ENCODE measurements around the gene EZH2. TPM values are rescaled to one million over a fixed set of nuclear protein-coding genes. Genes with fewer than 3 reads are reported as not detected.

The EZH2 gene
- total RNA-seq, 2 donors from 2014 or later = 2.3 to 8.6 TPM

- Histone ChIP-seq H3K4me3 (no peak overlapping the region), H3K9me3 (no peaks in the 10 kb centered on the region), H3K36me3 (no peaks in the 10 kb centered on the region), H3K4me1 (replicated peaks) (no peaks in the 10 kb centered on the region), H3K27me3 (replicated peaks; ENCODE audit: insufficient read depth) (no peaks in the 10 kb centered on the region), H3K27ac (no peak overlapping the region)
- TF ChIP-seq CTCF (IDR thresholded peaks at IDR 0.05) (no peak), POLR2A (IDR thresholded peaks at IDR 0.05) (no peak), POLR2AphosphoS5 (IDR thresholded peaks at IDR 0.05) (no peak)
- WGBS = 100% methylated on average over 1 of the region's 1 CpG
- intact Hi-C loops (cut with DNase I) = no loop called here
- no peak for DNase-seq (ENCODE audit: low spot score)
These were observed 29.1 kb downstream of the EZH2 start for GRCh38 chr7:148854983-148855382.

GRCh38 chr7:148852272-148852671 lies 31.8 kb downstream of the EZH2 start:
- Histone ChIP-seq H3K4me1 (replicated peaks) (no peaks in the 10 kb centered on the region), H3K36me3 (no peaks in the 10 kb centered on the region), H3K27ac (no peak overlapping the region), H3K9me3 (no peaks in the 10 kb centered on the region), H3K27me3 (replicated peaks; ENCODE audit: insufficient read depth) (no peaks in the 10 kb centered on the region), H3K4me3 (no peak overlapping the region)
- TF ChIP-seq POLR2AphosphoS5 (IDR thresholded peaks at IDR 0.05) (no peak), CTCF (IDR thresholded peaks at IDR 0.05) (no peak), POLR2A (IDR thresholded peaks at IDR 0.05) (no peak)
- WGBS = 91% methylated on average over 1 of the region's 1 CpG
- no peak for DNase-seq (ENCODE audit: low spot score)
- intact Hi-C loops (cut with DNase I) = no loop called here

GRCh38 chr7:148850564-148850963 lies 33.5 kb downstream of the EZH2 start:
- intact Hi-C loops (cut with DNase I) = no loop called here
- no peaks in the 10 kb centered on the region for H3K4me1 ChIP-seq (replicated peaks)
- TF ChIP-seq POLR2AphosphoS5 (IDR thresholded peaks at IDR 0.05) (no peak), CTCF (IDR thresholded peaks at IDR 0.05) (no peak), POLR2A (IDR thresholded peaks at IDR 0.05) (no peak)
- H3K4me3 ChIP-seq = no peak overlapping the region
- H3K27ac ChIP-seq = no peak overlapping the region
- no peaks in the 10 kb centered on the region for H3K36me3 ChIP-seq
- DNase-seq (ENCODE audit: low spot score) = no peak
- H3K27me3 ChIP-seq (replicated peaks; ENCODE audit: insufficient read depth) = no peaks in the 10 kb centered on the region
- H3K9me3 ChIP-seq = no peaks in the 10 kb centered on the region
- over 99% methylated on average over 5 of the region's 5 CpGs for WGBS

DNA sequence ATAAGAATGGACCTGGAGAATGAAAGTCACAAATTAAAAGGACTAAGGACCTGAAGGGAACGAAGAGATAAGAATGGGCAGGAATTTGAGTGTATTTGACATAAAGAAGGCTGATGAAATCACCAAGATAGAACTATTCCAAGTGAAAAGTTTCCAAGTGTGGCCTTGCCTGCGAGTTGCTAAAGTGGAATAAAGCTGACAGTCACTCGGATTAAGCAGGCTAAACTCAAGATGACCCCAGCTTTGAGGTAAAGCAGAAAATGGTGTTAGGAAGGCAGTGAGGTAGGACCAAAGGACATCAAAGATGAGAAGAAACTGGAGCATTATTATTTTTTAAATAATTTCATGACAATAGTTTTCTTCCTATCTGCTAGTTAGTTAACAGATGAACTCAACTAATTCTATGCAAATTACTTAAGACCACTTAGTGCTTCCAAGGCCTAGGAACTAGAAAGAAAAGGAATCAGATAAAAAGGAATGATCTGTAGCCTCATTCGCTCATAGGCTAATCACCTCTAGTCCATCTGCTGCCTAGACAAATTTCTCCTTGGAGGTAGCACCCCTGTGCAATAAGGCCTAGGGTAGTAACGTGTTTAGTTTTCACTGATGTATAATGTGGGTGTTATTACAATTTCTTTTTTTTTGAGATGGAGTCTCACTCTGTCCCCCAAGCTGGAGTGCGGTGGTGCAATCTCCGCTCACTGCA lies 34.5 kb downstream of the EZH2 start:
- Histone ChIP-seq H3K4me1 (replicated peaks) (no peaks in the 10 kb centered on the region), H3K4me3 (no peak overlapping the region), H3K36me3 (no peaks in the 10 kb centered on the region), H3K27me3 (replicated peaks; ENCODE audit: insufficient read depth) (no peaks in the 10 kb centered on the region), H3K9me3 (no peaks in the 10 kb centered on the region), H3K27ac (no peak overlapping the region)
- no peak for TF ChIP-seq CTCF (IDR thresholded peaks at IDR 0.05)
- no peak for TF ChIP-seq POLR2A (IDR thresholded peaks at IDR 0.05)
- no peak for TF ChIP-seq POLR2AphosphoS5 (IDR thresholded peaks at IDR 0.05)
- no peak for DNase-seq (ENCODE audit: low spot score)
- 71% methylated on average over 7 of the region's 7 CpGs for WGBS
- intact Hi-C loops (cut with DNase I) = no loop called here

Data from prostate gland (tissue), 2 donors.